Trophoblast cell (in vitro differentiated cells and primary cell): ENCODE measurements around the gene SLC30A10.
"Not testable (repeated sequence)": the region's sequence is repeated elsewhere in the genome, so short reads cannot be mapped to it uniquely, and the experiment has no call there.

Source experiments
- DNase-seq, 2 donors: peaks; one replicate each; pipeline ENCODE4 v3.0.0-alpha.2; 2016
- H2AFZ ChIP-seq: 2 replicates; pipeline ENCODE4 v1.6.1; 2013; ENCODE audit warnings: low read length, moderate library complexity, mild to moderate bottlenecking; ENCODE audit not compliant: insufficient read depth, poor library complexity
- H2AK5ac ChIP-seq: 2 replicates; pipeline ENCODE4 v1.6.1; 2013; ENCODE audit warnings: mild to moderate bottlenecking, low read length
- H2BK120ac ChIP-seq: 2 replicates; pipeline ENCODE4 v1.6.1; 2013; ENCODE audit warnings: low read length, mild to moderate bottlenecking, moderate library complexity; ENCODE audit not compliant: insufficient read depth, poor library complexity
- H2BK12ac ChIP-seq: 2 replicates; pipeline ENCODE4 v1.6.1; 2013; ENCODE audit warnings: mild to moderate bottlenecking, low read length, moderate library complexity
- H2BK5ac ChIP-seq: 2 replicates; pipeline ENCODE4 v1.6.1; 2013; ENCODE audit warnings: low read length, low read depth, moderate library complexity, mild to moderate bottlenecking; ENCODE audit not compliant: poor library complexity
- H3K14ac ChIP-seq: 2 replicates; pipeline ENCODE4 v1.6.1; 2013; ENCODE audit warnings: mild to moderate bottlenecking, low read length
- H3K18ac ChIP-seq: 2 replicates; pipeline ENCODE4 v1.6.1; 2013; ENCODE audit warnings: mild to moderate bottlenecking, low read length
- H3K23ac ChIP-seq: 2 replicates; pipeline ENCODE4 v1.6.1; 2013; ENCODE audit warnings: low read length
- H3K27ac ChIP-seq: 2 replicates; pipeline ENCODE4 v1.5.1; 2013; ENCODE audit warnings: low read depth, mild to moderate bottlenecking, inconsistent platforms, low read length, moderate library complexity
- H3K27me3 ChIP-seq: 2 replicates; pipeline ENCODE4 v1.6.1; 2013; ENCODE audit warnings: inconsistent platforms, mild to moderate bottlenecking, low read length, moderate library complexity; ENCODE audit not compliant: insufficient read depth
- H3K36me3 ChIP-seq, 2 experiments: 1 replicate in 1 of 2; 2 replicates in 1 of 2; pipeline ENCODE4 v1.6.1; 2013; ENCODE audit warnings: low read length in 2 of 2, mild to moderate bottlenecking in 2 of 2, moderate library complexity in 1 of 2; ENCODE audit not compliant: insufficient read depth in 2 of 2, control insufficient read depth in 1 of 2
- H3K4ac ChIP-seq: 2 replicates; pipeline ENCODE4 v1.6.1; 2013; ENCODE audit warnings: low read depth, mild to moderate bottlenecking, low read length, moderate library complexity
- H3K4me1 ChIP-seq, 2 experiments: 1 replicate in 1 of 2; 2 replicates in 1 of 2; pipeline ENCODE4 v1.6.1; 2013; ENCODE audit warnings: low read length in 2 of 2, mild to moderate bottlenecking in 2 of 2, moderate library complexity in 1 of 2; ENCODE audit not compliant: insufficient read depth in 2 of 2, control insufficient read depth in 1 of 2
- H3K4me2 ChIP-seq: 2 replicates; pipeline ENCODE4 v1.6.1; 2013; ENCODE audit warnings: inconsistent platforms, mild to moderate bottlenecking, low read length, moderate library complexity
- H3K4me3 ChIP-seq: 2 replicates; pipeline ENCODE4 v1.5.1; 2013; ENCODE audit warnings: mild to moderate bottlenecking, low read depth, low read length, inconsistent platforms
- H3K79me1 ChIP-seq: one replicate; pipeline ENCODE4 v1.6.1; 2013; ENCODE audit warnings: low read length
- H3K79me2 ChIP-seq: 2 replicates; pipeline ENCODE4 v1.6.1; 2013; ENCODE audit warnings: low read length, mild to moderate bottlenecking; ENCODE audit not compliant: control insufficient read depth, insufficient read depth, poor library complexity
- H3K9ac ChIP-seq: 2 replicates; pipeline ENCODE4 v1.6.1; 2013; ENCODE audit warnings: mild to moderate bottlenecking, low read length
- H3K9me3 ChIP-seq: 2 replicates; pipeline ENCODE4 v1.6.1; 2013; ENCODE audit warnings: low read depth, mild to moderate bottlenecking, control low read depth, inconsistent platforms, low read length; ENCODE audit not compliant: insufficient read depth
- H4K12ac ChIP-seq: 2 replicates; pipeline ENCODE4 v1.6.1; 2013; ENCODE audit warnings: low read depth, mild to moderate bottlenecking, low read length, moderate library complexity
- H4K8ac ChIP-seq: 2 replicates; pipeline ENCODE4 v1.6.1; 2013; ENCODE audit warnings: low read depth, mild to moderate bottlenecking, low read length, moderate library complexity
- H4K91ac ChIP-seq: one replicate; pipeline ENCODE4 v1.6.1; 2013; ENCODE audit warnings: low read depth, mild to moderate bottlenecking, low read length, moderate library complexity
- WGBS: extraction: QIAGEN DNeasy Blood & Tissue Kit; methylation state at CpG from one replicate; pipeline ENCODE4 v1.1.7; 2013; ENCODE audit warnings: missing lambda C conversion rate; ENCODE audit not compliant: insufficient read length, insufficient coverage; ENCODE audit errors: extremely low coverage; 5-methylcytosine and 5-hydroxymethylcytosine counted together

Gene SLC30A10

DNA sequence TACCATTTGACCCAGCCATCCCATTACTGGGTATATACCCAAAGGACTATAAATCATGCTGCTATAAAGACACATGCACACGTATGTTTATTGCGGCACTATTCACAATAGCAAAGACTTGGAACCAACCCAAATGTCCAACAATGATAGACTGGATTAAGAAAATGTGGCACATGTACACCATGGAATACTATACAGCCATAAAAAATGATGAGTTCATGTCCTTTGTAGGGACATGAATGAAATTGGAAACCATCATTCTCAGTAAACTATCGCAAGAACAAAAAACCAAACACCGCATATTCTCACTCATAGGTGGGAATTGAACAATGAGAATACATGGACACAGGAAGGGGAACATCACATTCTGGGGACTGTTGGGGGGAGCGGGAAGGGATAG, 20.9 kb upstream of the SLC30A10 start:
- not testable (repeated sequence) for H3K4me1 ChIP-seq, H3K27me3 ChIP-seq, H3K14ac ChIP-seq, H3K23ac ChIP-seq, H3K27ac ChIP-seq, H3K79me2 ChIP-seq, H4K91ac ChIP-seq, H3K79me1 ChIP-seq, H2BK120ac ChIP-seq, H2AFZ ChIP-seq, H2BK12ac ChIP-seq, H3K4me3 ChIP-seq, H3K18ac ChIP-seq, H3K9me3 ChIP-seq, H3K36me3 ChIP-seq, H2AK5ac ChIP-seq, H4K12ac ChIP-seq, H3K9ac ChIP-seq, H2BK5ac ChIP-seq, H3K4me2 ChIP-seq, H4K8ac ChIP-seq, H3K4ac ChIP-seq, DNase-seq
- no CpG with 5 or more reads among the region's 5 CpGs for WGBS

DNA sequence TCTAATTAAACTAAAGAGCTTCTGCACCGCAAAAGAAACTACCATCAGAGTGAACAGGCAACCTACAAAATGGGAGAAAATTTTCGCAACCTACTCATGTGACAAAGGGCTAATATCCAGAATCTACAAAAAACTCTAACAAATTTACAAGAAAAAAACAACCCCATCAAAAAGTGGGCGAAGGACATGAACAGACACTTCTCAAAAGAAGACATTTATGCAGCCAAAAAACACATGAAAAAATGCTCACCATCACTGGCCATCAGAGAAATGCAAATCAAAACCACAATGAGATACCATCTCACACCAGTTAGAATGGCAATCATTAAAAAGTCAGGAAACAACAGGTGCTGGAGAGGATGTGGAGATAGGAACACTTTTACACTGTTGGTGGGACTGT, 20.4 kb upstream of the SLC30A10 start:
- H3K79me1 ChIP-seq, H3K4me3 ChIP-seq, DNase-seq, H3K27me3 ChIP-seq, H3K14ac ChIP-seq, H3K4me1 ChIP-seq, H3K9ac ChIP-seq, H4K8ac ChIP-seq, H2AK5ac ChIP-seq, H4K91ac ChIP-seq, H2AFZ ChIP-seq, H3K9me3 ChIP-seq, H3K27ac ChIP-seq, H3K23ac ChIP-seq, H3K79me2 ChIP-seq, H2BK5ac ChIP-seq, H2BK120ac ChIP-seq, H3K18ac ChIP-seq, H3K36me3 ChIP-seq, H4K12ac ChIP-seq, H3K4ac ChIP-seq, H2BK12ac ChIP-seq, H3K4me2 ChIP-seq: not testable (repeated sequence)
- no CpG with 5 or more reads among the region's 3 CpGs for WGBS

DNA sequence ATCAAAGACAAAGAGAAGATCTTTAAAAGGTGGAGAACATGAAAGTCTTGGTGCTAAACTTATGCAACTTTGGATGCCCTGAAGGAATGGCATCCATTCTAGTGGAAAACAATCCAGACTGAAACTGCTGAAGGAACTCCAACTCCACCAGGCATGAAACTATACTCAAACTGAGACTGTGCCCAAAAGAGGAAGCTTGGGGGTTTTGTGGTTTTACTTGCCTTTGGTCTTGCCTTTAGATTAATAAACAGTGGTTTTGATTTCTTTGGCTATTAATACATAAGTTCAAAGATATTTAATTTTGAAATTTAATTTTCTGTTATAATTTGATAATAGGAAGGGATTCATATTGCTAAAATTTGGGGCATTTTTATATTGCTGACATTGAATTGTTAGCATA, 17.4 kb upstream of the SLC30A10 start:
- no peaks in the 10 kb centered on the region for H3K79me2 ChIP-seq
- H4K12ac ChIP-seq, result no peak overlapping the region
- no peaks in the 10 kb centered on the region for H3K4me1 ChIP-seq
- H3K23ac ChIP-seq, result no peak overlapping the region
- no peak overlapping the region for H3K4ac ChIP-seq
- DNase-seq, result no peak
- H3K4me2 ChIP-seq, result no peak overlapping the region
- no peak overlapping the region for H2BK5ac ChIP-seq
- H3K18ac ChIP-seq, result no peak overlapping the region
- H3K27me3 ChIP-seq, result no peaks in the 10 kb centered on the region
- no peaks in the 10 kb centered on the region for H3K79me1 ChIP-seq
- no peak overlapping the region for H4K8ac ChIP-seq
- H3K14ac ChIP-seq, result no peak overlapping the region
- H3K9me3 ChIP-seq, result no peaks in the 10 kb centered on the region
- no peak overlapping the region for H2BK12ac ChIP-seq
- no peak overlapping the region for H3K9ac ChIP-seq
- no peak overlapping the region for H2BK120ac ChIP-seq
- no peak overlapping the region for H4K91ac ChIP-seq
- no peaks in the 10 kb centered on the region for H3K36me3 ChIP-seq
- no peak overlapping the region for H2AK5ac ChIP-seq
- H2AFZ ChIP-seq, result no peak overlapping the region
- no peak overlapping the region for H3K4me3 ChIP-seq
- H3K27ac ChIP-seq, result no peak overlapping the region

GRCh38 chr1:219941179-219942118, 13.1 kb upstream of the SLC30A10 start:
- Histone ChIP-seq H4K91ac (no peak overlapping the region), H3K4me1 (no peaks in the 10 kb centered on the region), H3K14ac (no peak overlapping the region), H3K4ac (no peak overlapping the region), H3K23ac (no peak overlapping the region), H2BK12ac (no peak overlapping the region), H3K4me3 (no peak overlapping the region), H2AK5ac (no peak overlapping the region), H3K27me3 (no peaks in the 10 kb centered on the region), H2AFZ (no peak overlapping the region), H3K36me3 (no peaks in the 10 kb centered on the region), H2BK5ac (no peak overlapping the region), H3K9ac (no peak overlapping the region), H3K9me3 (no peaks in the 10 kb centered on the region), H4K8ac (no peak overlapping the region), H4K12ac (no peak overlapping the region), H3K4me2 (no peak overlapping the region), H3K79me2 (no peaks in the 10 kb centered on the region), H3K79me1 (no peaks in the 10 kb centered on the region), H2BK120ac (no peak overlapping the region), H3K27ac (no peak overlapping the region), H3K18ac (no peak overlapping the region)
- no peak for DNase-seq
- no CpG with 5 or more reads among the region's 2 CpGs for WGBS
